Left ventricle myocardium inferior (tissue), 1 donor: Measurements from ENCODE around the gene HDC. TPM values are rescaled to one million over a fixed set of nuclear protein-coding genes. Genes with fewer than 3 reads are reported as not detected.
A peak's percentile ranks its signal among the peaks of the same experiment; 100 is the strongest.

ENCODE experiments used
- DNase-seq: peaks from one replicate; pipeline ENCODE4 v3.0.0-alpha.2; 2020
- H3K27ac ChIP-seq: fragments of 200-600 bp; replicated peaks from 2 replicates; pipeline ENCODE4 v1.8.0; 2021
- H3K27me3 ChIP-seq: fragments of 200-600 bp; 2 replicates; pipeline ENCODE4 v1.8.0; 2021; ENCODE audit warnings: low read depth
- H3K36me3 ChIP-seq: fragments of 200-600 bp; 2 replicates; pipeline ENCODE4 v1.8.0; 2021
- H3K4me1 ChIP-seq: fragments of 200-600 bp; 2 replicates; pipeline ENCODE4 v1.8.0; 2021
- H3K4me3 ChIP-seq: fragments of 200-600 bp; 2 replicates; pipeline ENCODE4 v1.8.0; 2021; ENCODE audit warnings: mild to moderate bottlenecking, moderate library complexity
- H3K9me3 ChIP-seq: fragments of 200-600 bp; replicated peaks from 2 replicates; pipeline ENCODE4 v1.8.0; 2021
- CTCF ChIP-seq: fragments of 200-600 bp; IDR thresholded peaks from 2 replicates; pipeline ENCODE4 v1.8.0; 2021; ENCODE audit warnings: antibody characterized with exemption, mild to moderate bottlenecking, borderline replicate concordance
- intact Hi-C: fragments of 100-400 bp; cut with micrococcal nuclease; formaldehyde crosslinking; loops from one replicate; pipeline ENCODE4 v1.11.0; 2022
- total RNA-seq: library from RNA; stranded (reverse); fragmentation: NEBNext Ultra II Directional; extraction: Animal tissue kit (Norgen Biotek cat#: 25700); gene quantifications from one replicate; pipeline ENCODE4 v1.2.1, GENCODE V29; 2021
- donor health status: DM: no; HTN: yes; CAD: no; lungs with severe emphysema.

HDC gene
- total RNA-seq, 1 donor from 2014 or later, result 0.52 TPM

- no peaks in the 10 kb centered on the region for H3K4me1 ChIP-seq
- DNase-seq, result no peak
- TF ChIP-seq CTCF, result no peak
- no peaks in the 10 kb centered on the region for H3K9me3 ChIP-seq
- H3K27me3 ChIP-seq, result peaks cover 41% of the 10 kb centered on the region
- H3K27ac ChIP-seq, result no peak overlapping the region
- H3K36me3 ChIP-seq, result no peaks in the 10 kb centered on the region
- H3K4me3 ChIP-seq, result no peak overlapping the region
- intact Hi-C loops, result no loop called here
These were observed 15.8 kb downstream of the HDC start for GRCh38 chr15:50249704-50250103.

- TF ChIP-seq CTCF, result no peak
- Histone ChIP-seq H3K4me3 (no peak overlapping the region), H3K27ac (no peak overlapping the region), H3K36me3 (no peaks in the 10 kb centered on the region), H3K9me3 (no peaks in the 10 kb centered on the region), H3K27me3 (peaks cover 39% of the 10 kb centered on the region), H3K4me1 (no peaks in the 10 kb centered on the region)
- intact Hi-C loops, result no loop called here
- no peak for DNase-seq
These were observed 16.4 kb downstream of the HDC start for GRCh38 chr15:50248994-50249582.

GRCh38 chr15:50247819-50248655 is 17.5 kb downstream of the HDC start:
- H3K9me3 ChIP-seq, result no peaks in the 10 kb centered on the region
- H3K27me3 ChIP-seq, result peaks cover 29% of the 10 kb centered on the region
- no peak overlapping the region for H3K4me3 ChIP-seq
- peak; percentile 18 for DNase-seq
- H3K36me3 ChIP-seq, result no peaks in the 10 kb centered on the region
- H3K4me1 ChIP-seq, result no peaks in the 10 kb centered on the region
- intact Hi-C loops, result no loop called here
- H3K27ac ChIP-seq, result no peak overlapping the region
- no peak for TF ChIP-seq CTCF

GRCh38 chr15:50246631-50247030 is 18.9 kb downstream of the HDC start:
- no peak for DNase-seq
- no peak for TF ChIP-seq CTCF
- intact Hi-C loops, result no loop called here
- H3K27ac ChIP-seq, result no peak overlapping the region
- no peaks in the 10 kb centered on the region for H3K36me3 ChIP-seq
- no peaks in the 10 kb centered on the region for H3K4me1 ChIP-seq
- H3K4me3 ChIP-seq, result no peak overlapping the region
- no peaks in the 10 kb centered on the region for H3K9me3 ChIP-seq
- H3K27me3 ChIP-seq, result peaks cover 16% of the 10 kb centered on the region

GRCh38 chr15:50244959-50245624 is 20.4 kb downstream of the HDC start:
- Histone ChIP-seq H3K4me1 (no peaks in the 10 kb centered on the region), H3K36me3 (no peaks in the 10 kb centered on the region), H3K27me3 (peaks cover 8% of the 10 kb centered on the region), H3K9me3 (no peaks in the 10 kb centered on the region), H3K4me3 (no peak overlapping the region), H3K27ac (no peak overlapping the region)
- intact Hi-C loops, result no loop called here
- no peak for DNase-seq
- no peak for TF ChIP-seq CTCF
